ENCODE data around the gene DPF3.

- TF ChIP-seq CTCF (IDR thresholded peaks at IDR 0.05): no peak
- TF ChIP-seq POLR2A (IDR thresholded peaks at IDR 0.05): no peak
These were observed 268.2 kb downstream of the DPF3 start for GRCh38 chr14:72625689-72626088.

Measured in heart left ventricle (tissue), 13 donors.